ENCODE measurements around the gene PTPN1.
"Not testable (repeated sequence)": the region's sequence is repeated elsewhere in the genome, so short reads cannot be mapped to it uniquely, and the experiment has no call there.

The PTPN1 gene

GRCh38 chr20:50535162-50535561 lies 25.0 kb downstream of the PTPN1 start:
- peak; percentile 36 for DNase-seq

GRCh38 chr20:50536333-50536732 lies 26.1 kb downstream of the PTPN1 start:
- DNase-seq, result peak; percentile 94

- no peak for DNase-seq
Observed at GRCh38 chr20:50537546-50538201, 27.5 kb downstream of the PTPN1 start.

- DNase-seq, result no peak
Observed at GRCh38 chr20:50538276-50538675, 28.1 kb downstream of the PTPN1 start.

- not testable (repeated sequence) for DNase-seq
Observed at GRCh38 chr20:50539798-50540197, 29.6 kb downstream of the PTPN1 start.

GRCh38 chr20:50540620-50541605 lies 30.7 kb downstream of the PTPN1 start:
- DNase-seq, result no peak

- no peak for DNase-seq
Observed at GRCh38 chr20:50541606-50542041, 31.4 kb downstream of the PTPN1 start.

- DNase-seq, result no peak
Observed at GRCh38 chr20:50543326-50543725, 33.1 kb downstream of the PTPN1 start.

- no peak for DNase-seq
Observed at GRCh38 chr20:50545126-50545525, 34.9 kb downstream of the PTPN1 start.

GRCh38 chr20:50546729-50547314 lies 36.6 kb downstream of the PTPN1 start:
- peak; percentile 19 for DNase-seq

GRCh38 chr20:50547964-50548363 lies 37.8 kb downstream of the PTPN1 start:
- DNase-seq, result no peak

- no peak for DNase-seq
Observed at GRCh38 chr20:50548396-50548795, 38.2 kb downstream of the PTPN1 start.

- no peak for DNase-seq
Observed at GRCh38 chr20:50550531-50550930, 40.3 kb downstream of the PTPN1 start.

- DNase-seq, result no peak
Observed at GRCh38 chr20:50551288-50551687, 41.1 kb downstream of the PTPN1 start.

GRCh38 chr20:50552979-50553378 lies 42.8 kb downstream of the PTPN1 start:
- no peak for DNase-seq

- no peak for DNase-seq
Observed at GRCh38 chr20:50554694-50555579, 44.8 kb downstream of the PTPN1 start.

- DNase-seq, result no peak
Observed at GRCh38 chr20:50555662-50556061, 45.5 kb downstream of the PTPN1 start.

GRCh38 chr20:50557549-50558134 lies 47.5 kb downstream of the PTPN1 start:
- DNase-seq, result no peak

GRCh38 chr20:50558483-50558925 lies 48.3 kb downstream of the PTPN1 start:
- no peak for DNase-seq

GRCh38 chr20:50559149-50559548 lies 49.0 kb downstream of the PTPN1 start:
- DNase-seq, result no peak

- DNase-seq, result no peak
Observed at GRCh38 chr20:50559856-50560638, 49.9 kb downstream of the PTPN1 start.
